SK-N-DZ (cell line): ENCODE data around the gene RTL5.

Experiments
- DNase-seq: peaks from one replicate; pipeline ENCODE4 v3.0.0-alpha.2; 2015; ENCODE audit warnings: low spot score

The RTL5 gene

DNA sequence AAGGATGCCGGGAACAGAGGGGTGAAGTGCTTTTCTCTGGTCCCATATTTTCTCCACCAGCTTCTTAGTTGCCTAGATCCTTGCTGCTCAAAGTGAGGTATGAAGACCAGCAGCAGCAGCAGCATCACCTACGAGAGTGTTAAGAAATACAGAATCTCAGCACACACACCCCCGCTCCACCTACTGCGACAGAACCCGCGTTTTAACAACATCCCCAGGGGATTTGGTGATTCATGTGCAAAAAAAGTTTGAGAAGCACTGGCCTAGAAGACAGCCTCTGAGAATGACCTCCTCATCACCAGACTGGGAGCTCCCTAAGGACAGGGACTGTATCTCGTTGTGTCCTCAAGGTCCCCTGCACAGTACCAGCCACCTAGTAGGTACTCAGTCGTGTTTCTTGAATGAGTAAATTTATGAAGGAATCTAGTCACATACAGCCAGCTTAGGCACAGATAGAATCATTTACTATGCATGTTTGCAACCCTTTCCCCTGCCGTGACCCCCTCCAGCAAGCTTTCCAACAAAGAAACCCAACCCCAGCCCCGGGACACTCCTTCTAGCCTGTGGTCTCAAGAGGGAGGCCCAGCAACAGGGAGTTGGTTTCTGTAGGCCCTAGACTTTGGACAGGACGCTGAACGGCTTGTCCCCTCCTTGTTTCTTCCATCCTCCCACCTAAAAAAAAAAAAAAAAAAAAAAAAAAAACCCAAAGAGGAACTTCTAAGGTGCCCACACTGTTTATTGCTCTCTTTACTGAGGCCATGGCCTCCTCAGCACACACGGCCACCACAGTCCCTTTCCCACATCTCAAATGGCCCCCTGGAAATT, 21.5 kb downstream of the RTL5 start:
- no peak for DNase-seq

DNA sequence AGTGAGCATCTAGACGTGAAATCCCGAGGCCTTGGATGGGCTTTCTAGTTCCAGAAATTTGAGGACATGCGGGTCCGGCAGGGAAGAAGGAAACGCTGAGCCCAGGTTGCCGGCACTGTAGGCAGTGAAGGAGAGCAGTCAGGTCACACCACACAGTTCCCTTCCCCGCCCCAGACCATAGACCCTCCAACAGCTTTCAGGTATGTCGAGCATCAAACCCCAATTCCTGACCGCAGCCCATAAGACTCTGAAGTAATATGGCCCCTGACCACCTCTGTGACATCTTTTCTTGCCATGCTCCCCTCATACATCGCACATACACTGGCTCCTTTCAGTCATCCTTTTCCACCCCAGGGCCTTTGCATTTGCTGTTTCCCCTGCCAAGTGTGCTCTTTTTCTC, 23.0 kb downstream of the RTL5 start:
- DNase-seq: no peak

DNA sequence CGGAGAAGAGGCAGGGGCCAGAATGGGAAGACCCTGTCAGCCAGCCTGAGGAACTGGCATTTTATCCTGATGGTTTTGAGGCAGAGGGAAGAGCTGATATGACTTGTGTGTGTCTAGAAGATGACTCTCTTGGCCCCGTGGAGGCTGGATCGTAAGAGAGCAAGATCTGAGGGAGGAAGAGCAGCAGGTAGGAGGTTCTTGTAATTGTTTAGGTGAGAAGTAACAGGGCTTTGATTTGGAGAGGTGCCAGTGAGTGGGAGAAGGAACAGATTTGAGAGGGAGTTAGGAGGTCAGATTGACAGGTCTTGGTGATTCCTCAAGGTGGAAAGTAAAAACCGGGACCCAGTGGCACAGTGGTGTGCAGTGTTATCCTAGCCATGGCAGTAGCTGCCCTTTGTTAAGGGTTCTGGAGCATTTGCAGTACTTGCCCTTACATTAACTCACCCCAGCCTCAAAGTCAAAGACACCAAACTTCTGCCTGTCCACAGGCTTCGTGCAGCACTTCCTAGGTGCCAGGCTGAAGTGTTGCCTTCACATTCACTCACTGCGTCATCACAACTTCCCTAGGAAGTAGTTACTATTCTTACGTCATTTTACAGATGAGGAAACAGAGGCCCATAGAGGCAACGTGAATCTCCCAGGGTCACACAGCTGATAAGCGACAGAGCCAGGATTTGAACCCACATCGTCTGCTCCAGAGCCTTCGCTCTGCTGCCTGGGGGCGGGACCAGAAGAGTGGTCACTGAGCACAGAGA, 23.7 kb downstream of the RTL5 start:
- DNase-seq: no peak

GRCh38 chrX:72107320-72107719, 24.4 kb downstream of the RTL5 start:
- no peak for DNase-seq

DNA sequence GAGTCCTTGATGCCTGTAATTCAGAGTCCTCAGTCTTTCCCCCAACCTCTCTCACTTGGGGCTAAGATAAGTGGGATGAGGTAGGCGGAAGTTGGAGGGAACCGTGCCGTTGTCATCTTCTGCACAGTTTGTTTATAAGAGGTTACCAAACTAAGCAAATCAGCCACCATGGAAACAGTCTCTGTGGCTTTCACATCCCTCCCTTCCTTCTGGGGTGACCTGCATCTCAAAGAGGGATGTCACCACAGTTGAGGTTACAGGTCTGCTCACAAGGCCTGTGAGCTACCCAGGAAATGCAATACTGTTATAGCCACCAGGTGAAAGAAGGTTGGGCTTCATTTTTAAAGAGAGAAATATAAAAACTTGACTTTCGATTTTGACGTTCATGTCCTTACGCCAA, 26.3 kb downstream of the RTL5 start:
- no peak for DNase-seq

DNA sequence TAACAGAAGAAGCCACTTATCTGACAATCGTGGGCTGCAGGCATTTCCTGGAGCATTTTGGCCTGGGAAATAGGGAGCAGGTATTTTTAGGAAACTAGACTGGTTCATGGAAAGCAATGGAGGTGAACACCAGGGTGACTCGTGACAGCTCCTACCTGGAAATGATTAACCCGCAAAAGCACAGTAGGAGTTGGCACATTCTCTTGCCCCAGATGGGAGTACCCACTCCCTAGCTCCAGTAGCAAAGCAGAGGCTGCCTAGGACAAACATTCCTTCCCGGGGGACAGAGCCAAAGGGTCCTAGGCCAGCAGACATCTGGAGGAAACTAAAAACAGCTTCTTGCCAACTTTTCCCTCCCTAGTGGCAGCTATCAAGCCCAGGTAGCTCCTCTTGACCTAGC, 29.0 kb downstream of the RTL5 start:
- no peak for DNase-seq

- DNase-seq: no peak
Measured at GRCh38 chrX:72102126-72102525, 29.6 kb downstream of the RTL5 start.

- no peak for DNase-seq
Measured at GRCh38 chrX:72101597-72102037, 30.1 kb downstream of the RTL5 start.

DNA sequence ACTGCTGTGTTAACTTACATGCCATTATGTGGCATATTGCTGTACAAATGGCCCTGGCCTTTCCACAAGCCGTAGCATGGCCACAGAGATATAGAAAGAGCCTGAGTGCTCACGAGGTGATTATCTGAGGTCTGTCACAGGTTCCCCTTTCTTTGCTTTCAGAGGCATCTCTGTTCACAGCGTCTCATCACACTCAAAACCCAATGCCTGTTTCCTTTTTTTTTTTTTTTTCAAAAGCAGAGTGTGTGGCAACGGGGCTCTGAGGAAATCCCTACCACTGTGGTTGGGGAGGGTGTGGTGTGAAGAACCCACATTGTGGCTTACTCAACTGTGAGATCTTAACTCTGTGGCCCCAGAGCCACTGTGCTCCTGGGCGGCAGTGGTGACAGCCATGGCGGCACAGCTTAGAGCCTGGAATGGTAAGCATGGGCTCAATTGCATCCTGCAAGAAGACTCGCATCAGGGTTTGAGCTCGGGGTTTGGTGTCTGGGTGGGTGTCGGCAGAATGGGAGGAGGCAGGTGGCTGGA, 30.8 kb downstream of the RTL5 start:
- no peak for DNase-seq

DNA sequence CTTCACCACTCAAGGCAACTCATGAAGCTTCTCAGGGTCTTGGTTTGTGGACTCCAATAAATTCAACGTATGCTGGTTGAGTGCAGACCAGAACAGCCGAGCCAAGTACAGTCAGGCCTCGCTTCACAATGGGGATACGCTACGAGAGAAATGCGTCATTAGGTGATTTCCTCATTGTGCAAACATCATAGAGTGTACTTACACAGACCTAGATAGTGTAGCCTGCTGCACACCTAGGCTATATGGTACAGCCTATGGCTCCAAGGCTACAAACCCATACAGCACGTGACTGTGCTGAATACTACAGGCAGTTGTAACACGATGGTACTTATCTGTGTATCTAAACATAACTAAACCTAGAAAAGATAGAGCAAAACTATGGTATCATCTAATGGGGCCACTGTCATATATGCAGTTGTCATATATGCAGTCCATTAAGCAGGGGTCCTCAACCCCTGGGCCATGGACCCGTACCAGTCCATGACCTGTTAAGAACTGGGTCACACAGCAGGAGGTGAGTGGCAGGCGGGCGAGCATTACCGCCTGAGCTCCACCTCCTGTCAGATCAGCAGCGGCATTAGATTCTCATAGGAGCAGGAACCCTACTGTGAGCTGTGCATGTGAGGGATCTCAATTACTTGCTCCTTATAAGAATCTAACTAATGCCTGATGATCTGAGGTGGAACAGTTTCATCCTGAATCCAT, 31.5 kb downstream of the RTL5 start:
- no peak for DNase-seq

DNA sequence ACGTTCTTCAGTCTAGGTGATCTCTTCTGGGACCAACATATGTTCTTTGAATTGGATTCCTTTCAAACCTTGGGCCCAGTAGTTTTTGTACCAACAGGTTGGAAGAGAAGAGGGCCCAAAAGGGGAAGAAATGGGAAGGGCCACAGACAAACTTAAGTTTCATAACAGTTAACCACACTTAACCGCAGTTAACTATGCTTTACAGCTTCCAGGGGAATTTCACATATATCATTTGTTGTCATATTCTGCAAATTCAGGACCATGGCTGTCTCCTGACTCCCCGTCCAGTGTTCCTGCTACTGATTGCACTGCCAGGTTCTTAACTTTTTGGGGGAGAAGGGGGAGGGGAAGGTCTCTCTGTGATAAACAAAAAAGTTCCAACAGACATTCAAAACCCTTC, 34.6 kb downstream of the RTL5 start:
- DNase-seq: no peak

DNA sequence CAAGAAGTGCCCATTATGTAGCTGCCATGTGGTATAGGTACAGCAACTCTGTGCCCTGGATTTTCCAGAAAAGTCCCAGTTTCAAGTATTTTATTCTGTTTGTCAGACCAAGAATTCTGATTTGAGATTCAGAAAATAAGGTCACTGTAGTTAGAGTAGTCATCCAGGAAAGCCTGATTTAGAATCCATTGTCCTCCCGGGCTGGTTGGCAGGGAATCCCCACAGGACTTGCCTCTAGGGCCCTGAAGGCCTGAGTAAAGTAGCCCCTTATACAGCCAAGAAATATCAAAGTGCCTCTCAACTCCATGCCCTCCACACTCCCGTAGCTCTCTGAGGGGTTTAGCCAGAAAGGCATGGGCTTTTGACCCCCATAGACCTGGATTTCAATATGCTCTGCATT, 36.3 kb downstream of the RTL5 start:
- DNase-seq: no peak

DNA sequence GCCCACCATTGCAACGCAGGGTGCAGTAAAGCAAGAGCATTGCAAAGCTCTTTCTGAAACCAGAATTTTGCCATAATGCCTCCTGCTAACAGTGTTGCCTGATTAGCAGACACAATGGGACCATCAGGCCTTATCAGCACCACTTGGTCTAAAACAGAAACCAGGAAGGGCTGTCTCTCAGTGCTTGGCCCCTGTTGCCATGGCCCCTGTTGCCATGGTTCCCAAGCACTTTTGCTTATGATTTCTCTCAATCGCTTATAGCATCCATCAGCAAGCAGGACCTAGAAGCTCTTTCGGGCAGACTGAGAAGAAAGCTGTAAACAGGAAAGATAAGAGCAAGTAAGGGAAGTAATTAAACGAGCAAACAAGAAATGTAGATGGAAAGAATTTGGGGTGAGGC, 36.8 kb downstream of the RTL5 start:
- peak; percentile 94 for DNase-seq

DNA sequence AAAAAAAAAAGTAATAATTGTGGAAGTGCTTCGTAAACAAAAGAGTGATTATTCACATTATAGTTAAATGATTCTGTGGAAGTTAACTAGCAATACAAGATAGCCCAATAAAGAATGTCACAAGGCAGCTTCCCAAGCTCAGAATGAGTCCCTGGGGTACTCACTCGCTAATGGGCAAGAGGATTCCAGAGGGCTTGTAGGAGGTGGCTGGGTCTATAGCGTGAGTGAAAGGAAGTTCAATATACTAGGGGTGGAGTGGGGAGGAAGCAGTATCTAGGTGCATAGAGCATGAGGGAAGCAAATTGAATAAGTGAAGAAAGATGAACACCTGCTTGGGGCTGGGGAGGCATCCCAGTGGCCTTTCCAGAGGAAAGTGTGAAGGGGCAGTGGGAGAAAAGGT, 42.5 kb downstream of the RTL5 start:
- no peak for DNase-seq

- DNase-seq: no peak
Measured at GRCh38 chrX:72088761-72089160, 43.0 kb downstream of the RTL5 start.

- DNase-seq: no peak
Measured at GRCh38 chrX:72086995-72087394, 44.7 kb downstream of the RTL5 start.

DNA sequence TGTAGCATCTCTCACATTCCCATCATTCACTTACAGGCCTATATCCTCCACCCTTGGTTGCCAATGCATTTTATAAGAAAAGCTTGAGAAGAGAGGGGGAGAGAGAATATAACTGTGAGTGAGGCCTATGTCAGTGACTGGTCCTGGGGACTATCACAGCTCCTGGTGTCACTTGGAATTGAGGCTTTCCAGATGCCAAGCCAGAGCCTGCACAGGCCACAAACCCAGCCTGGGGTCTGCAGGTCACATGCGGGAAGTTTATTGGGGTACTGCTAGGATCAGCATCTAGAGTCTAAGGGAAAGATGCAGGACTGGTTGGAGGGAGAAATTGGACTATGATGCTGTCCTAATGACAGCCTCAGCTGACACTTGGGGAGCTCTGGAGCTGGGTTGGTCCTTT, 47.6 kb downstream of the RTL5 start:
- DNase-seq: peak; percentile 73

- DNase-seq: no peak
Measured at GRCh38 chrX:72083291-72083690, 48.4 kb downstream of the RTL5 start.

GRCh38 chrX:72081605-72082320, 50.0 kb downstream of the RTL5 start:
- DNase-seq: peak; percentile 65

DNA sequence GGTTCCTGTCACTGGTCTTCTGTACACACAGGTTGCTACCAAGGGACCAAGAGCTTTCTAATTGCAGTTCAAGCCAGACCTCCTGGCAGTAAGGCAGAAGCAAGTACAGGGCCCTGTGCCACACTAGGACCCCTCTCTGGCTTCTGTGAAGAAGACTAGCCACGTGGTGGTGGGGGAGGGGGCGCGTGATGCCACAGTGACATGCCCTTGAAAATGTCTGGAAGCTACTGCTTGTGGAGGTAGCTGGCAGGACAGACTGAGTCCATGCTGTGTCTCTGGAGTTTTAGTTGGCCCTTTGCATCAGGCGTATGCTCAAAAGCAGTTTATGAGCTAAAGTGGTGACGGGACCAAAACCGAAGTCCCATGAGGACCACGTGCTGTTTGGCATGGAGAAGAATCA, 50.9 kb downstream of the RTL5 start:
- DNase-seq: no peak

- no peak for DNase-seq
Measured at GRCh38 chrX:72080150-72080549, 51.6 kb downstream of the RTL5 start.

- DNase-seq: no peak
Measured at GRCh38 chrX:72079607-72080006, 52.1 kb downstream of the RTL5 start.
